ENCODE results near the gene KSR2.
"Not testable (repeated sequence)": the region's sequence is repeated elsewhere in the genome, so short reads cannot be mapped to it uniquely, and the experiment has no call there.

GRCh38 chr12:117746358-117746757 is 222.4 kb downstream of the KSR2 start:
- TF ChIP-seq CTCF, EZH2 (IDR thresholded peaks at IDR 0.05): not testable (repeated sequence)
